ENCODE results near the gene ZNF821.

DNA sequence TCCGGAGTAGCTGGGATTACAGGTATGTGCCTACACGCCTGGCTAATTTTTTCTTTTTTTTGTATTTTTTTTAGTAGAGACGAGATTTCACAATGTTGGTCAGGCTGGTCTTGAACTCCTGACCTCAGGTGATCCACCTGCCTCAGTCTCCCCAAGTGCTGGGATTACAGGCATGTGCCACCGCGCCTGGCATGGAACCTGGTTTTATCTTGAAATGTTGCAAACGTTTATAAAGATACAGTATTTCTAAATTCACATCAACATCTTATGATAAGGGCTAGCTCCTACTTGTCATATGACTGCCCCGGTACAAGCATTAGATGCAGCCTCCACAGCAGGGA, 9.9 kb upstream of the ZNF821 start:
- TF ChIP-seq POLR2AphosphoS5 (IDR thresholded peaks at IDR 0.05; ENCODE audit: insufficient read depth in 1 of 2, low read depth in 1 of 2): no peak
- TF ChIP-seq, protein P1, sequence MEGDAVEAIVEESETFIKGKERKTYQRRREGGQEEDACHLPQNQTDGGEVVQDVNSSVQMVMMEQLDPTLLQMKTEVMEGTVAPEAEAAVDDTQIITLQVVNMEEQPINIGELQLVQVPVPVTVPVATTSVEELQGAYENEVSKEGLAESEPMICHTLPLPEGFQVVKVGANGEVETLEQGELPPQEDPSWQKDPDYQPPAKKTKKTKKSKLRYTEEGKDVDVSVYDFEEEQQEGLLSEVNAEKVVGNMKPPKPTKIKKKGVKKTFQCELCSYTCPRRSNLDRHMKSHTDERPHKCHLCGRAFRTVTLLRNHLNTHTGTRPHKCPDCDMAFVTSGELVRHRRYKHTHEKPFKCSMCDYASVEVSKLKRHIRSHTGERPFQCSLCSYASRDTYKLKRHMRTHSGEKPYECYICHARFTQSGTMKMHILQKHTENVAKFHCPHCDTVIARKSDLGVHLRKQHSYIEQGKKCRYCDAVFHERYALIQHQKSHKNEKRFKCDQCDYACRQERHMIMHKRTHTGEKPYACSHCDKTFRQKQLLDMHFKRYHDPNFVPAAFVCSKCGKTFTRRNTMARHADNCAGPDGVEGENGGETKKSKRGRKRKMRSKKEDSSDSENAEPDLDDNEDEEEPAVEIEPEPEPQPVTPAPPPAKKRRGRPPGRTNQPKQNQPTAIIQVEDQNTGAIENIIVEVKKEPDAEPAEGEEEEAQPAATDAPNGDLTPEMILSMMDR (IDR thresholded peaks at IDR 0.05): no peak

Data from vagina (tissue), 2 donors.